Adipose tissue (tissue), 3 donors: ENCODE measurements around the gene TTLL9. TPM values are rescaled to one million over a fixed set of nuclear protein-coding genes. Genes with fewer than 3 reads are reported as not detected.

ENCODE experiments used
- H3K27ac ChIP-seq: one replicate; pipeline ENCODE4 v1.5.1; 2013; ENCODE audit warnings: low read depth, low read length
- WGBS, 3 donors: extraction: QIAGEN DNeasy Blood & Tissue Kit; methylation state at CpG; one replicate each; pipeline ENCODE4 v1.1.7; 2013; 5-methylcytosine and 5-hydroxymethylcytosine counted together
- polyA plus RNA-seq, 3 donors: library from polyadenylated mRNA; stranded (reverse); fragments of 200-250 nt; gene quantifications; one replicate each; pipeline ENCODE4 v1.2.3, GENCODE V29; 2013
- donor health status: healthy with polysubstance abuse.
- donor health status: Bipolar disorder and iron deficiency.
- donor health status: healthy.

Gene TTLL9
- polyA plus RNA-seq, 3 donors: 0.06 to 0.26 TPM; not detected in 1

DNA sequence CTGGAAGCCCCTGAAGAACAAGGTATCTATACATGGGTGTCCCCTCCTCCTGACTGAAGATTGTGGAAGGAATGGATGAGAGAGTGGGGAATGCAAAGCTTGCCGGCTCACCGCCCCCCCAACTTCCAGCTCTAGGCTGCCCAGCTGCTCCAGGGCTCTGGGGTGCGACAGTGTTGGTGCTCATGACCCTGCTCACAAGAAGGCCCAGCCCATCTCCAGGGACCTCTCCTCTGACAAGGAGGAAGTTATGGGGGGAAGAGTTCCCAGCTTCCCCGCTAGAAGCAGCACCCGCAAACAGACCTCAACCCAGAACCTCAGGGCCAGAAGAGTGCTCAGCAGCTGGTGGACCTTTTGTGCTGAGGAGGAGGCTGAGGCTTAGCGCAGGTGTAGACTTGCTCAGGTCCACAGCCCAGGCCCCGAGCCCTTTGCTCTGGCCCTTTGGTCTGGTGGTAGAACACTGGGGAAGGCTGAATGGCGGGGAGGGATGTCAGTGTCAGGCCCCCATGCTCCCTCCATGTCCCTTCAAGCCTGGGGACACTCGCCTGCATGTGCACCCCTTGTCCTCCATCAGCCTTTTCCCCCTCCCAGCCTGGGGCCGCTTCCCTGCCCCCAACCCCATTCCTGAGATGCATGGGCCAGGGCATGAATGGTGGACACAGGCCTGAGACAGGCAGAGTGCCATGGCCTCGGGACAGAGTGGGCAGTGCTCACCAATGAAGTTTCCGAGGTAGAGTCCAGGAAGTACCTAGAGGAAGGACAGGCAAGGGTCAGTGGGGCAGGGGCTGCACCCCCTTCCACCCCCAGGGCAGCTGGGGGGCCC lies 1.4 kb upstream of the TTLL9 start:
- 72 to 80% (median 73%) methylated on average over 12 of the region's 12 CpGs for WGBS, 3 donors
- no peak overlapping the region for H3K27ac ChIP-seq

DNA sequence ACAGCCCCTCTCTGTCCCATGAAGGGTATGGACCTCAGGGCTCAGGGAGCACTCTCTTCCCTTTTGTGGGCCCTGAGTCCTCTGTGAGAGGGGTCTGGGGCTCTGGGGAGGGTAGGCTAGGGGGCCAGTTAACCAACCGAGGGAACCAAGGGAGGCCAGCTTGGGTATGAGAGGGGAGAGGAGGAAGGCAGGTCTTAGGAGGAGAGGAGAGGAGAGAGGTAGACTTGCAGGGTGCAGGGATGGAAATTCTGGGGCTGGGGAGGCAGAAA lies 827 bp upstream of the TTLL9 start:
- 0 to 17% (median 7%) methylated on average over 1 of the region's 1 CpG for WGBS, 3 donors
- H3K27ac ChIP-seq: no peak overlapping the region

DNA sequence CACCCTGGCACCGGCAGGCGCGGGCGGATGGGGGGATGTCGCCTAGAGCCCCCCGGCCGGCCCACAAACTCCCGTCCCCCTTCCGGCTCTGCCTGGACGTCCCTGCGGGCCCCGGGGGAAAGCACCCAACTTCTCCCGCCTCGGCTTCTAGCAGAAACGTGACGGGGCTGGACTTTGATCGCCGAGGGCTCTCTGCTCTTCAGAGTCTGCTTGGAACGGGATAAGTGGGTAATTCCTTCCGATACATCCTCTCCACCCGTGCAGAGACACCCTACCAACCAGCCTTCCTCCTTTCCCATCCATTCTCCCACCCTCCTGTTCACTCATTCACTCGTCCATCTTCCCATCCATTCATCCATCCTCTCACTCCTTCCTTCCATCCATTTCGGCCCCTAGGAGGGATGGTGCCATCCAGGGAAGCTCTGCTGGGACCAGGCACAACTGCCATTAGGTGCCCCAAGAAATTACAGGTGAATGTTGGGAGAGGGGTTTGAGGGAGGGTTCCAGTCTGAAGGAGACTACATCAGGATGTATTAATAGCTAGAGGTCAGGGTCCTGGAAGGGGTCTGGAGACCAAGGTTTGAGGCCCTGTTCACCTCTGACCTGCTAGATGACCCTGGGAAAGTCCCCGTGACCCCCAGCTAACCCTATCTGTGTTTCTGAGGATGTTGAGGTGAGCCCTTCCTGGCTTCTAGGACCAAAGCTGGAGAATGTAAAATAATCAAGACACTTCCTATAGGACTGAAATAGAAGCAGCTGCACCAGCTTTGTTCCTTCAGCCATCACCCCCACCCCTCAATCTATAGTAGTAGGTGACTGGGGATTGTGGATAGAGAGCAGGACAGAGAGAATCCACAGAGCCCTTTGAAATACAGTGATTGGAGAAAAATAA lies 538 bp downstream of the TTLL9 start:
- 6 to 11% (median 10%) methylated on average over 19 to 24 of the region's 24 CpGs for WGBS, 3 donors
- no peak overlapping the region for H3K27ac ChIP-seq

DNA sequence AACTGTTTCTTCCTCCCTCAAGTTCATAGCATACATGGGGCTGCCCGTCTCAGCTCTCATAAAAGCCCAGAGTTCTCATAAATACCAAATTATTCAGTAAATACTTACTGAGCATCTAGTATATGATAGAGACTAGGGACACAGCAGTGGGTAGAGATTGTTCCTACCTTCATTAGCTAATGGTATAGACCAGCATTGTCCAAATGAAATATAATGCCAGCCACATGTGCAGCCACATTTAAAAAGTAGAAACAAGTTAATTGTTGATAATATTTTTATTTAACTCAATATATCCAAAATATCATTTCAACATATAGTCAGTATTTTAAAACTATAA lies 1.2 kb downstream of the TTLL9 start:
- WGBS, 3 donors: 88 to 100% (median 95%) methylated on average over 1 of the region's 1 CpG
- H3K27ac ChIP-seq: no peak overlapping the region

DNA sequence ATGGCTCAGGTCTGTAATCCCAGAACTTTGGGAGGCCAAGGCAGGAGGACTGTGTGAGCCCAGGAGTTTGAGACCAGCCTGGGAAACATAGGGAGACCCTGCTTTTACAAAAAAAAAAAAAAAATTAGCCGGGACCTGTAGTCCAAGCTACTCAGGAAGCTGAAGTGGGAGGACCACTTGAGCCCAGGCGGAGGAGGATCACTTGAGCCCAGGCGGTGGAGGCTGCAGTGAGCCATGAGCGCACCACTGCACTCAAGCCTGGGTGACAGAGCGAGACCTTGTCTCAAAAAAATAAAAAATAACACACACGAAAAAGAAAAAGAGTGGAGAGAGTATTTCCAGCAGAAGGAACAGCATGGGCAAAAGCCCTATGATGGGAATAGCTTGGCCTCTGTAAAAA lies 2.0 kb downstream of the TTLL9 start:
- WGBS, 3 donors: 89 to 94% (median 89%) methylated on average over 6 of the region's 6 CpGs
- no peak overlapping the region for H3K27ac ChIP-seq

DNA sequence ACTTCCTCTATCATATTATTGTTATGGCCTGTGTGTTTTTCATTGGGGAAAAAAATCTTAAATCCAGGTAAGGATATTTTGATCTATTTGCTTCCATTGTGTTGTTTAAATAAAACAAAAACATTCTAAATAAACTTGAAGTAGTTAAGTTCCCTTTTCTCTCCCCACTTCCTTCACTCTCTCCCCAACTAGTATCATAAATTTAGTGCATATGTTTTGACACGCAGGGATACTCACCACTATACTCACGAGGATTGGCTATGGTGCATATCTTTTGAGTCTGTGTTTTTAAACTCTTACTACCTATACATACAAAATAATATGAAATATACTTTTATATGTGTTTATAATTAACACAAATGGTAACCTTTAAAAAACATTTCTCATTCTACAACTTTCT lies 5.2 kb downstream of the TTLL9 start:
- no peak overlapping the region for H3K27ac ChIP-seq
- WGBS, 3 donors: 44 to 71% (median 54%) methylated on average over 2 of the region's 2 CpGs

DNA sequence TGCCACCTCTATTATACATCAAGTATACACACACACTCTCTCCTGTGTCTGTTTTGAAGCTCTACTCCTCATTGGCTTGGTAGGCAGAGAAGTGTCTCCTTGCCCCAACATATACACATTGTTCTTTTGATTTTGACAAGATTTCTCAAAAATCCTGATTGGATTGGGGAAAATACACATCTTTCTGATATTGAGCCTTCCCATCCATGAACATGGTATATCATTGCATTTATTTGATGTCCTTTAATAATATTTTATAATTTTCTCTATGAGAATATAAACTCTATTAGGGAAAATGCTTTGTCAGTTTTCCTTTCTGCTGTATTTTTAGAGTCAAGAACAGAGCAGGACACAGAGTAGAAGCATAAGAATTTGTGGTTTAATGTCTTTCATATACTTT lies 7.2 kb downstream of the TTLL9 start:
- no peak overlapping the region for H3K27ac ChIP-seq

DNA sequence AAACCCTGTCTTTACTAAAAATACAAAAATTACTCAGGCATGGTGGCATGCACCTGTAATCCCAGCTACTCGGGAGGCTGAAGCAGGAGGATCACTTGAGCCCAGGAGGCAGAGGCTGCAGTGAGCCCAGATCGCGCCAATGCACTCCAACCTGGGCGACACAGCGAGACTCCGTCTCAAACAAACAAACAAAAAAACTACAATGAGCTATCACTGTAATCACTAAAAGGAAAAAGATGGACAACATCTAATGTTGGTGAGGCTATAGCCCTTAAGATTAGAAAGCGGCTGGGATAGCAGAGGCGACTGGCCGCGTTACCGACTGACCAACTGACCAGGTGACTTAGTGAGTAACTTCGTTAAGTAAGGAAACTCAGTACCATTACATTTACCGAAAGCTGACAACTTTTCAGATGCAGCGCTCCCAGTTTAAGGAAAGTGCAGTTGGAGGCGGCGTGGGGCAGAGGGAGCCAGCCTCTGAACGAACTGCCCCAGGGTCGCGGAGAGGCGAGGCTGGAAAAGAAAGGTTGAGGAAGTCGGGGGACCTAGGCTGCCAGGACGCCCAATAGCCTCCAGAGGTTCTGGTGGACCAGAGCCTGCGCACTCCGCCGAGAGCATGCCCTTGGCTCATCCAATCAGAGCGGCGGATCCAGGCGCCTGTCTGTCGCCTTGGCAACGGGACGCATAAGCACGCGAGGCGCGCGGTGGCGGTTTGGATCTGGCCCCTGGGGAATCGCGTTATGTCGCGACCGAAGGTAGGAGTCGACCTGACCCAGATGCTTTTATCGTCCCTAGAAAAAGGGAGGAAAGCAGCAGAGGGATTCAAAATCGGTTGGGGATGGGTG lies 8.9 kb downstream of the TTLL9 start:
- WGBS, 3 donors: 5 to 9% (median 6%) methylated on average over 43 to 45 of the region's 45 CpGs
- no peak overlapping the region for H3K27ac ChIP-seq

DNA sequence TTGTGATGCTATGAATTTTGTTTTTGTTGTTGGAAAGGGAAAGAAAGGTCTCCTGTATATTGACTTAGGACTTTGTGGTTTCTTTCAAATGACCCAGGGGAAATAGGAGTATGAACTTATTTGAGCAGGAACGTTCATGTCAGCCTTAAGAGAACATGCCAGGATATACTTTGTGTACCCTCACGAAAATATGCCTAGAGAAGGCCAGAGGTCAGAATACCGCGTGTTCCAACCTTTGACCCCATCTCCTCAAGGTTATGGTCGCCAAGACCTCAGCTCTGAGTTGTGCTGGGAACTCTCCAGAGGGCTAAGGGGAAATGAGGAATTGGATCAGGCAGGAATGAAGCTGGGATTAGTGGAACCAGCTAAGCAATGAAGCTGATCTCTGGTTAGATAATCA lies 11.5 kb downstream of the TTLL9 start:
- H3K27ac ChIP-seq: no peak overlapping the region
- WGBS, 3 donors: 36 to 71% (median 70%) methylated on average over 5 of the region's 5 CpGs

DNA sequence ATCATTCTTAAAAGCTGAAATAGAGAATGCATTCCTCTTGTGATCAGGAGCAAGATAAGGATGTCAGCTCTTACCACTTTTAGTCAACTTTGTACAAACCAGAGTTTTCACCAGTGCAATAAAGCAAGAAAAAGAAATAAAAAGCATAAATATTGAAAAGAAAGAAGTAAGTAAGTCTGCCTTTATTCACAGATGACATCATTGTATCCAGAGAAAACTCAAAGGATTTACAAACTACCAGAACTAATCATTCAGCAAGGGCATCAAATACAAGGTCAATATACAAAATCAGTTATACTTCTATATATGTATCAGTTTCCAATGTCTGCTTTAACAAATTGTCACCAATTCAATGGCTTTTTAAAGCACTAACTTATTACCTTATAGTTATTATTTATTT lies 13.4 kb downstream of the TTLL9 start:
- H3K27ac ChIP-seq: no peak overlapping the region

DNA sequence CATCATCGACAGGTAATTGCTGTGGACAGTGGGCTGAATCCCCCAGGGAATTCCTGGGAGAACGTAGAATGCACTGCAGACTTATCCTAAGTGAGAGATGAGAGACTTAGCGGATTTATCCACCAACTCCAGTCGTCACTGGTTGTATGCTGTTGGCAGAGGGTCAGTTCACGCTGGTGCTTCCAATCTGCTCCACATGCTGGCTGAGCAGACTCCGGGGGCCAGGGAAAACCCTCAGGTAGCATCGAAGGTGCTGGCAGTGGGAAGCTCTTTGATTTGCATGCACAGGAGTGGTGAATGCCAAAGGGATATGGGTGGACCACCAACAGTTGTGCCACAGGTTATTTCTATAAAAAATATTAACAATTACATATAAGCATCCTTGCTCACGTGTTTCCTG lies 20.2 kb downstream of the TTLL9 start:
- no peak overlapping the region for H3K27ac ChIP-seq
- 60 to 72% (median 72%) methylated on average over 8 of the region's 8 CpGs for WGBS, 3 donors

DNA sequence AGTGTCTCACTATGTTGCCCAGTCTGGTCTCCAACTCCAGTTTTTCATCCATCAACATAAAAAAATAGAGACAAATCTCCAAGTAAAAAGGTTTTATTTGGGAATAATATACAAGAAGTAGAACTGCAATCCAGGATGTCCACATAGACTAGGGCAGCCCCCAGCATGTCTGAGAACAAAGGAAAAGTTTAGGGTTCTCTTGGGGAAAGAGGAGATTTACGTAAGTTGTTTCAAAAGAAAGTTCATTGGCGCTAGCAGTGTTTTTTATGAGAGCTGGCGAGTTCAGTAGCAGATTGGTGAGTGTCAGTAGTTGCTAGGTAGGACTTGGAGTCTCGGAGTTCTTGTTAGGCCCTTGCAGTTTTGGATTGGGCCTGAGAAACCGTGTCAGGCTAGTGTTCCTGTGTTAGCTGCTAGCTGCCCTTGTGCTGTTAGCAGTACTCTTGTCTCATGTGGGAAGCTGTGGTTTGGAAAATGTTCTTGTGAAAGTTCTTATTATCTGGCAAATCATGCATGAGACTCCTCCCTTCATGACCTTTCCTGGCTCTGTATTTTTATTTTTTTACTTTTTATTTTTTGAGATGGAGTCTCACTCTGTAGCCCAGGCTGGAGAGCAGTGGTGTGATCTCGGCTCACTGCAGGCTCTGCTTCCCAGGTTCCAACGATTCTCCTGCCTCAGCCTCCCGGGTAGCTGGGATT lies 24.7 kb downstream of the TTLL9 start:
- 33 to 66% (median 36%) methylated on average over 8 of the region's 8 CpGs for WGBS, 3 donors
- H3K27ac ChIP-seq: no peak overlapping the region

DNA sequence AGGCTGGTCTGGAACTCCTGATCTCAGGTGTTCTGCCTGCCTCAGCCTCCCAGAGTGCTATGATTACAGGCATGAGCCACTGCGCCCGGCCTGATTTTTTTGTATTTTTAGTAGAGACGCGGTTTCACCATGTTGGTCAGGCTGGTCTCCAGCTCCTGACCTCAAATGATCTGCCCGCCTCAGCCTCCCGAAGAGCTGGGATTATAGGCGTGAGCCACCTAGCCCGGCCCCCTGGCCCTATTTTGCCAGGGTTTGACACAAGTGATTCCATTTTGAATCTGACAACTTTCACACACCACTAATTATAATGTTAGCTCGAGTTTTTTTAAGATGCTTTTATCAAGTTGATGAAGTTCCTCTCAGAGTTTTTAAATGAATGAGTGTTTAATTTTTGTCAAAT lies 25.6 kb downstream of the TTLL9 start:
- H3K27ac ChIP-seq: no peak overlapping the region
- 91 to 94% (median 93%) methylated on average over 9 of the region's 9 CpGs for WGBS, 3 donors

DNA sequence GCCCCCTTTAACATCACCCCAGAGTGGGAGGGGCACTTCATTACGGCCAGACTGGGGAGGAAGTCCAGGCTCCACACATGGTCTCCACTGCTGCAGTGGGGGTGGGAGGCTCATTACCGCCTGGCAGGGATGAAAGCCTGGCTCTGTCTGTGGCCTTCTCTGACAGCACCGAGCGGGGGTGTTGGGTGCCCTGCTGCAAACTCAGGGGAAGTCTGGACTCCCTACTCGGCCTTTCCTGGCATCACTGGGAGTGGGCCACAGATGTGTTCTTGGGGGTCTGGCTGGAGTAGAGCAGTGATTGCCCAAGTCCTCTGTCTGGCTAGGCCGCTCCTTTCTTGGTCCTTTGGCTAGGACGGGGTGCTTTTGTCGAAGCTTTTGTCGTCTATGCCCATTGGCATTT lies 27.1 kb downstream of the TTLL9 start:
- WGBS, 3 donors: 66 to 83% (median 81%) methylated on average over 9 of the region's 9 CpGs
- H3K27ac ChIP-seq: no peak overlapping the region

DNA sequence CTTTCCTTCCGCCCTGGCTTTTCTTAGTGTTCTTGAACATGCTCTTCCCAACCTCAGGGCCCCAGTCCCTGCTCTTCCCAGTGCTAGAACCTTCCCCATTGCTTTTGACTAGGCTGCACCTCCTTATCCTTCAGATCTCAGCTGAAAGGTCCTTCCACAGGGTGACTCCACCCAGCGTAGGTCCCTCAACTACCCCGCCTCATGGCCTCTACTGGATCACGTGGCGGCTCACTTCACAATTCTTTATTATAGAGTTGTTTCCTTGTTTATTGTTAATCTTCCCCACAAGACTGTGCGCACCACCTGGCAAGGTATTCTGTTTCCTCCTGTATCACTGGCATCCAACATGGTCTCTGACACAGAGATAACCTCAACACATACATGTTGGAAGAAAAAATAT lies 31.2 kb downstream of the TTLL9 start:
- 79 to 91% (median 86%) methylated on average over 6 of the region's 6 CpGs for WGBS, 3 donors

DNA sequence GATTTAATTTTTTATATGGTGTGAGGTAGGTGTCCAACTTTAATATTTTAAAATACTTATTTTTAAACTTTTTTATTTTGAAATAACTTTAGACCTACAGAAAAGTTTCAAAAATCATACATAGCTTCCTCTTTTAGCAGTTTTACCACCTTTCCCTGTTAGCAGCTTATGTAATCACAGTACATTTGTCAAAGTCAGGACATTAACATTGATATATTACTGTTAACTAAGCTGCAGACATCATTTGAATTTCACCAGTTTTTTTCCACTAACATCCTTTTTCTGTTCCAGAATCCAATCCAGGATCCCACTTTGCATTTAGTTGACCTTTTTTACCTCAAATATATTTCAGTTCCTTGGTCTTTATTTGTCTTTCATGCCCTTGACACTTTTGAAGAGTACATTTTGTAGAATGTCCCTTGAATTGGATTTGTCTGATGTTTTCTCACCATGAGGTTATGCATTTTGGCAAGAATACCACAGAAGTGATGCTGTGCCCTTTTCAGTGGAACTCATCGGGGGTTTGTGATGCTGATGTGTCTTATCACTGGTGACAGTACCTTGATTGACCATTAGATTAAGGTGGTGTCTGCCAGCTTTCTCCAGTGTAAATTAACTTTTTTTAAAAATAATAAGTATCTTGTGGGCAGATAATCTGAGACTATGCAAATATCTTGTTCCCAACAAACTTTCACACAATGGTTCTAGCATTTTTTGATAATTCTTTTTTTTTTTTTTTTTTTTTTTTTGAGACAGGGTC lies 33.4 kb downstream of the TTLL9 start:
- WGBS, 3 donors: 44 to 69% (median 62%) methylated on average over 1 of the region's 1 CpG
- no peak overlapping the region for H3K27ac ChIP-seq

More for the DNA sequence above, 31.2 kb downstream of the TTLL9 start:
- H3K27ac ChIP-seq: no peak overlapping the region

DNA sequence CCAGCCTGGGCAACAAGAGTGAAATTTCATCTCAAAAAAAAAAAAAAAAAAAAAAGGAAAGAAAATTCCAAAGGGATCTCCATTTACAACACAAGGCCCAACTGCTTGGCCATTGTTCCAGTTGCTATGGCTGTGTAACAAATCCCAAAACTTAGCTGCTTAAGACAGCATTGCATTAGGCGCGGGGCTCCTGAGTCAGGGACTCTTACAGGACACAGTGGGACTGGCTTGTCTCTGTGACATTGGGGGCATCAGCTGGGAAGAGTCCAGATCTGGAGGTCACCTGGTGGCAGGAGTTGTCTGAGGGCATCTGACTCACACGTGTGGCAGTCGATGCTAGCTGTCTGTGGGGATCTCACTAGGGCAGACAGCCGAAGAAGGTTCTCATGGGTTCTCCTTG lies 35.6 kb downstream of the TTLL9 start:
- WGBS, 3 donors: 64 to 86% (median 73%) methylated on average over 5 of the region's 5 CpGs

DNA sequence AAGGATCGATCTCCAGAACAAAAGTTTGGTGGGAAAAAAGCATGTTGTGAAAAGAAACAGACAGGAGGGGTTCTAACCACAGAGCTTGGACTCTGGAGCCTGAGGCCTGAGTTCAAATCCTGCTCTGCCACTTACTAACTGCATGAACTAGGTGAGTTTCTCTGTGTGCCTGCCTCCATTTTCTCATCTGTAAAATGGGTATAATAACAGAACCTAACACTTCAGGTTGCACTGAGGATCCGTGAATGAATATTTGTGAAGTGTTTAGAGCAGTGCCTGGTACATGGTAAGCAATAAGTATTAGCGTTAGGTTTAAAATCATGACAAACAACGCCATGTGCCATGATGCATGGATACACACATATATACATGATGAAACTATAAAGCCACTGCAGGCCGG lies 36.6 kb downstream of the TTLL9 start:
- WGBS, 3 donors: 88 to 95% (median 93%) methylated on average over 5 of the region's 5 CpGs

More for the DNA sequence above, 35.6 kb downstream of the TTLL9 start:
- no peak overlapping the region for H3K27ac ChIP-seq

More for the DNA sequence above, 36.6 kb downstream of the TTLL9 start:
- no peak overlapping the region for H3K27ac ChIP-seq
